ENCODE measurements around the gene DPP9.

DNA sequence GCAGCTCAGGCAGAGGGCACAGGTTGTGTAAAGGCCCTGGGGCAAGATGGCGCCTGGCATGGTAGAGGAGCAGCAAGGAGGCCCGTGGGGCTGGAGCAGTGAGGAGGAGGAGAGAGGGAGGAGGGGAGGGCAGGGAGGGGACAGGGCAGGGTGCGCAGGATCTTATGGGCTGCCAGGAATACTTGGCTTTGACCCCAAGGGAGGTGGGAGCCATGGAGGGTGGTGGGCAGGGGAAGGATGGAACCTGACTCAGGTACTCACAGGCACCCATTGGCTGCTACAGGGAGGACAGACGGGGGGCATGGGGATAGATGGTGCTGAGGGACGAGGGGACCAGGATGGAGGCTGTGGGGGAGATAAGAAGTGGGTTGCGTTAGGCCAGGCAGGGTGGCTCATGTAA, 81.0 kb downstream of the DPP9 start:
- TF ChIP-seq, protein P1, sequence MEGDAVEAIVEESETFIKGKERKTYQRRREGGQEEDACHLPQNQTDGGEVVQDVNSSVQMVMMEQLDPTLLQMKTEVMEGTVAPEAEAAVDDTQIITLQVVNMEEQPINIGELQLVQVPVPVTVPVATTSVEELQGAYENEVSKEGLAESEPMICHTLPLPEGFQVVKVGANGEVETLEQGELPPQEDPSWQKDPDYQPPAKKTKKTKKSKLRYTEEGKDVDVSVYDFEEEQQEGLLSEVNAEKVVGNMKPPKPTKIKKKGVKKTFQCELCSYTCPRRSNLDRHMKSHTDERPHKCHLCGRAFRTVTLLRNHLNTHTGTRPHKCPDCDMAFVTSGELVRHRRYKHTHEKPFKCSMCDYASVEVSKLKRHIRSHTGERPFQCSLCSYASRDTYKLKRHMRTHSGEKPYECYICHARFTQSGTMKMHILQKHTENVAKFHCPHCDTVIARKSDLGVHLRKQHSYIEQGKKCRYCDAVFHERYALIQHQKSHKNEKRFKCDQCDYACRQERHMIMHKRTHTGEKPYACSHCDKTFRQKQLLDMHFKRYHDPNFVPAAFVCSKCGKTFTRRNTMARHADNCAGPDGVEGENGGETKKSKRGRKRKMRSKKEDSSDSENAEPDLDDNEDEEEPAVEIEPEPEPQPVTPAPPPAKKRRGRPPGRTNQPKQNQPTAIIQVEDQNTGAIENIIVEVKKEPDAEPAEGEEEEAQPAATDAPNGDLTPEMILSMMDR (IDR thresholded peaks at IDR 0.05; ENCODE audit: low read depth, low read length, poor library complexity, severe bottlenecking): no peak
- no peak for TF ChIP-seq EZH2phosphoT487 (IDR thresholded peaks at IDR 0.05; ENCODE audit: borderline replicate concordance, low read length)

Data from DOHH2 (cell line).